ENCODE data around the gene ARMC8. TPM values are rescaled to one million over a fixed set of nuclear protein-coding genes. Genes with fewer than 3 reads are reported as not detected.

The ARMC8 gene
- total RNA-seq, 1 donor from 2014 or later, result 29.5 TPM

DNA sequence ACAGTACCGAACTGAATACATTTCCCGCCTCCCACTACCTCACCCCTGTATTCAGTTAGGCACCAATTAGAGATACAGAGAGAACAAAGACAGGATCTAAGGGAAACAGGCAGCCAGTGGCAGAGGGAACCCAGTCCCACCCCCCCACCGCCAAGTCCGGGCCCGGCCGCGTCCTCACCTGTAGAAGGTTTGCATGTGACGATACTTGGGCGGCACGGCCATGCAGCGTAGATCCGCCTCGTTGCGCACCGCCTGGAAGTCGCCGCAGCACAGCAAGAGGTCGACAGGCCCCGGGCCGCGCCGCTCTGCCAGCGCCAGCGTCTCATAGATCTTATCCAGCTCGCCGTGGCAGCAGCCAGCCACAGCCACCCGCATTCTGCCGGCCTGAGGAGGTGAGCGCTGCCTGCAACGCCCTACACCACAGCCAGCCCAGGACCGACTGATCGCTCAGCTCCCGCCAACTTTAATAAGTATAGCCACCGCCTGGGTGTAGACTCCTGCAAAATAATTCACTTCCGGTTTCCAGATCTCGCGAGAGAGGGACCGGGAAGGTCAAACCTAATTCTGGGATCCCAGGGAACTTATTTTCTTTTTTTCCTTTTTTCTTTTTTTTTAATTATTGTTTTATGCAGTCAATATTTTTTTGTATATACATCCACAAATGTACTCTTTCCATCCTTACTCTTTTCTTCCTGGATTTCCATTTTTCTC, 12.5 kb upstream of the ARMC8 start, which contains the start of gene DBR1:
Gene DBR1, minus strand, starts transcription at position 501 of the 711 bp plus-strand sequence. Its CDS starts 126 bp downstream, at position 375.
- Histone ChIP-seq H3K27me3 (ENCODE audit: control insufficient read depth, insufficient read depth, low read length) (no peaks in the 10 kb centered on the region), H3K36me3 (ENCODE audit: control insufficient read depth, insufficient read depth, low read length) (no peaks in the 10 kb centered on the region), H3K4me3 (ENCODE audit: low read depth, low read length) (peak within 1 kb of the TSS; percentile 63)
- FAIRE-seq (no peak), DNase-seq (ENCODE audit: low read depth) (peak; percentile 77)
- TF ChIP-seq, protein P1, sequence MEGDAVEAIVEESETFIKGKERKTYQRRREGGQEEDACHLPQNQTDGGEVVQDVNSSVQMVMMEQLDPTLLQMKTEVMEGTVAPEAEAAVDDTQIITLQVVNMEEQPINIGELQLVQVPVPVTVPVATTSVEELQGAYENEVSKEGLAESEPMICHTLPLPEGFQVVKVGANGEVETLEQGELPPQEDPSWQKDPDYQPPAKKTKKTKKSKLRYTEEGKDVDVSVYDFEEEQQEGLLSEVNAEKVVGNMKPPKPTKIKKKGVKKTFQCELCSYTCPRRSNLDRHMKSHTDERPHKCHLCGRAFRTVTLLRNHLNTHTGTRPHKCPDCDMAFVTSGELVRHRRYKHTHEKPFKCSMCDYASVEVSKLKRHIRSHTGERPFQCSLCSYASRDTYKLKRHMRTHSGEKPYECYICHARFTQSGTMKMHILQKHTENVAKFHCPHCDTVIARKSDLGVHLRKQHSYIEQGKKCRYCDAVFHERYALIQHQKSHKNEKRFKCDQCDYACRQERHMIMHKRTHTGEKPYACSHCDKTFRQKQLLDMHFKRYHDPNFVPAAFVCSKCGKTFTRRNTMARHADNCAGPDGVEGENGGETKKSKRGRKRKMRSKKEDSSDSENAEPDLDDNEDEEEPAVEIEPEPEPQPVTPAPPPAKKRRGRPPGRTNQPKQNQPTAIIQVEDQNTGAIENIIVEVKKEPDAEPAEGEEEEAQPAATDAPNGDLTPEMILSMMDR (IDR thresholded peaks at IDR 0.05; ENCODE audit: insufficient read depth, low read length, severe bottlenecking), result no peak

DNA sequence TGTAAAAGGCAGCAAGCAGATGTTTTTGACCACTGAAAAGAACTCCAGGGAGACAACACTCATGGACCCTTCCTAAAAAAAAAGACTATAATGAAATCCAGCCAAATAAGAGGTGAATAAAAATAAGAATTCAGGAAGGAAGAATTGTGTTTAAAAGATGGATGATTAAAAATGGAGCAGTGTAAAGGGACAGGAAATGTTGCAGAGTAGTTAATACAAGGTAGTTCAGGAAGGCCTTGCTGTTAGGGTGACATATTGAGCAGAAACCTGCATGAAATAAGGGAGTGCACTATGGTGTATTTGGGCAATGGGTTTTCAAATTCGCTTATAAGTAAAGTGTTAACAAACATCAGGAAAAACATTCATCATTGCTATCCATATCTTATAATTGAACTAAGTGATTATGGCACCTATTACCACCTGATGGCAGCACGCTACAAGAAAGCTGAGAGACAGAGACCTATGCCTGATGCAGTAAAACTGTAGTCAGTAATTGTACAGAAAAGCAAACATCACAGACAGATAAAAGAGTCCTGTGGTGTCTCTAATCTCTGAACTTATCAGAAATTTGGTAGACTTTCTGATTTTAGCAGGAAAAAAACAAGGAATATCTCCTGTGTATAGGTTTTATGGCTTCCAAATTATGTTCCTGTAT, 6.6 kb upstream of the ARMC8 start:
- peak; percentile 49 for DNase-seq (ENCODE audit: low read depth)
- H3K36me3 ChIP-seq (ENCODE audit: control insufficient read depth, insufficient read depth, low read length), result no peaks in the 10 kb centered on the region
- TF ChIP-seq, protein P1 (IDR thresholded peaks at IDR 0.05; ENCODE audit: insufficient read depth, low read length, severe bottlenecking), result peak; percentile 43
- no peaks in the 10 kb centered on the region for H3K27me3 ChIP-seq (ENCODE audit: control insufficient read depth, insufficient read depth, low read length)
- H3K4me3 ChIP-seq (ENCODE audit: low read depth, low read length), result no peak overlapping the region
- no peak for FAIRE-seq

DNA sequence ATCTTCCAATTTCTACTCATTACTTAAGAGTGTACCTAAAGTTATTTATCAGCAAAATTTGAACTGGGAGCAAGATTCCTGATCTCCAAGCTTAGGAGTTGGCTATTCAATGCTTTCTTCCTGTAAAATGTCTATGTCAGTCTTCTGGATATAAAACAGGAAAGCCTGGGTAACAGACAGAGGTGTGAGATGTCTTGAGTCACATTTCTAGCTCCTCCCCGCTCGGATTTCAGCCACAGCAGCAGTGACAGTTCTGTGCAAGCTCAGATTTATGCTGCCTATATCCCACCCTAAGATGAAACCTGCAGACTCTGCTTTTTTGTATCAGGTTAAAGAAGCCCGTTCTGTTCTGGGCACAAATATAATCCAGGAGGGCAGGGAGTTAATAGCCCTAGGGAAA, 2.1 kb upstream of the ARMC8 start:
- FAIRE-seq, result no peak
- no peaks in the 10 kb centered on the region for H3K27me3 ChIP-seq (ENCODE audit: control insufficient read depth, insufficient read depth, low read length)
- TF ChIP-seq, protein P1 (IDR thresholded peaks at IDR 0.05; ENCODE audit: insufficient read depth, low read length, severe bottlenecking), result no peak
- H3K36me3 ChIP-seq (ENCODE audit: control insufficient read depth, insufficient read depth, low read length), result no peaks in the 10 kb centered on the region
- peak; percentile 54 for DNase-seq (ENCODE audit: low read depth)
- no peak overlapping the region for H3K4me3 ChIP-seq (ENCODE audit: low read depth, low read length)

DNA sequence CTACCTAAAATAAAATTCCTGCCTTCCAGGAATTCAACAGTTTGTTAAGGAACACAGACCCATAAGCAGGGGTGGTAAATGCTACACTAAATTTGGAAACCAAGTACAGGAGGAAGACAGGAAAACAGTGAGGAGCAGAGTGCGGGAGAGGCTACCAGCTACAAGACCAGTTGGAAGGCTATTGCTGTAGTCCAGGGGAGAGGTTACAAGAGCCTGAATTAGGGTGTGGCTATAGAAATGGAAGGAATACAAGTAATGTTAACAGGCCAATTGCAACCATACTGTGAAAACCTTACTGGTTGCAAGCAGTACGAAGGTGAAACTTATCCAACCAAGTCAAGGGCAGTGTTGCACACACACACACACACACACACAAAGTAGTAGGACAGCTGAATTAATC, 880 bp upstream of the ARMC8 start:
- FAIRE-seq (no peak), DNase-seq (ENCODE audit: low read depth) (peak; percentile 14)
- Histone ChIP-seq H3K4me3 (ENCODE audit: low read depth, low read length) (no peak overlapping the region), H3K27me3 (ENCODE audit: control insufficient read depth, insufficient read depth, low read length) (no peaks in the 10 kb centered on the region), H3K36me3 (ENCODE audit: control insufficient read depth, insufficient read depth, low read length) (no peaks in the 10 kb centered on the region)
- TF ChIP-seq, protein P1 (IDR thresholded peaks at IDR 0.05; ENCODE audit: insufficient read depth, low read length, severe bottlenecking), result no peak

DNA sequence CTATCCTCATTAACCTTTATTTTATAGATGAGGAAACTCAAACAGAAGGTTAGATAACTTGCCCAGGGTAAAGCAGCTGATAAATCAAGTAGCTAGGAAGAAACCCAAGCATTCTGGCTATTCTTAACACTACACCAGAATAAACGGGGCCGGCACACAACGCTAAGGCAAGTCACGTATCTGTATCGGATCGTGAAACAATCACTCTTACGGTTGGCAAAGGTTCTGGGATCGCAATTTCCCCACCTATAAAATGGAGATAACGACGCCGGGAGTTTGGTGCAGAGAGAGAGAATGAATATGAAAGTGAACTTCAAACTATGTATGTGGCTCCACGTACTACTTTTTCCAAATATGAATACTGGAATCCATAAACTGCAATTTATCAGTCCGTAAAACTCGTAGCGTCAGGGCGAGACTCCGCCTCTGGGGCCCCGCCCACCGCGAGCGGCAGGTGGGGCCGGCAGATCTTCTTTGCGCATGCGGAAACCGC, 252 bp upstream of the ARMC8 start:
- Histone ChIP-seq H3K27me3 (ENCODE audit: control insufficient read depth, insufficient read depth, low read length) (no peaks in the 10 kb centered on the region), H3K4me3 (ENCODE audit: low read depth, low read length) (peak overlapping the region; percentile 62), H3K36me3 (ENCODE audit: control insufficient read depth, insufficient read depth, low read length) (no peaks in the 10 kb centered on the region)
- TF ChIP-seq, protein P1 (IDR thresholded peaks at IDR 0.05; ENCODE audit: insufficient read depth, low read length, severe bottlenecking), result no peak
- no peak for FAIRE-seq
- peak; percentile 76 for DNase-seq (ENCODE audit: low read depth)
